ENCODE data around the gene LPCAT3. TPM values are rescaled to one million over a fixed set of nuclear protein-coding genes. Genes with fewer than 3 reads are reported as not detected.

Gene LPCAT3
- total RNA-seq, 1 experiment from 2014 or later, result 54.3 TPM

DNA sequence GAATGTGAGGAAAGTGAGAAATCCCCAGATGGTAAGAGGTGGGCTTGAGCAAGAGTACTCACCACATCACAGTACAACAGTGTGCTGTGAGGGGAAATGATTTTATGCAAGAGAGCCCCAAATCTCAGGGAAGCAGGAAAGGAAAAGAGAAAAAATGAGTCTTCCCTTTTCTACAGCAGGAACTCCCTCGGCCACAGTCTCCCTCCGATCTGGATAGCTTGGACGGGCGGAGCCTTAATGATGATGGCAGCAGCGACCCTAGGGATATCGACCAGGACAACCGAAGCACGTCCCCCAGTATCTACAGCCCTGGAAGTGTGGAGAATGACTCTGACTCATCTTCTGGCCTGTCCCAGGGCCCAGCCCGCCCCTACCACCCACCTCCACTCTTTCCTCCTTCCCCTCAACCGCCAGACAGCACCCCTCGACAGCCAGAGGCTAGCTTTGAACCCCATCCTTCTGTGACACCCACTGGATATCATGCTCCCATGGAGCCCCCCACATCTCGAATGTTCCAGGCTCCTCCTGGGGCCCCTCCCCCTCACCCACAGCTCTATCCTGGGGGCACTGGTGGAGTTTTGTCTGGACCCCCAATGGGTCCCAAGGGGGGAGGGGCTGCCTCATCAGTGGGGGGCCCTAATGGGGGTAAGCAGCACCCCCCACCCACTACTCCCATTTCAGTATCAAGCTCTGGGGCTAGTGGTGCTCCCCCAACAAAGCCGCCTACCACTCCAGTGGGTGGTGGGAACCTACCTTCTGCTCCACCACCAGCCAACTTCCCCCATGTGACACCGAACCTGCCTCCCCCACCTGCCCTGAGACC lies 82.7 kb downstream of the LPCAT3 start:
- Histone ChIP-seq H3K4me3 (ENCODE audit: low read depth in 2 of 2, low read length in 2 of 2) (no peak overlapping the region), H3K27ac (ENCODE audit: low read length) (no peak overlapping the region), H3K4me1 (ENCODE audit: control insufficient read depth, insufficient read depth, low read length) (peaks cover 35% of the 10 kb centered on the region), H3K9me3 (ENCODE audit: control insufficient read depth, insufficient read depth, low read depth, low read length) (no peaks in the 10 kb centered on the region), H3K27me3 (ENCODE audit: control insufficient read depth, insufficient read depth, low read length) (no peaks in the 10 kb centered on the region), H3K36me3 (ENCODE audit: control insufficient read depth, insufficient read depth, low read length) (peaks cover 3% of the 10 kb centered on the region; the same call in 1 of the 2 replicates)
- no peak for DNase-seq (ENCODE audit: low read depth, low spot score)
- TF ChIP-seq, protein P1, sequence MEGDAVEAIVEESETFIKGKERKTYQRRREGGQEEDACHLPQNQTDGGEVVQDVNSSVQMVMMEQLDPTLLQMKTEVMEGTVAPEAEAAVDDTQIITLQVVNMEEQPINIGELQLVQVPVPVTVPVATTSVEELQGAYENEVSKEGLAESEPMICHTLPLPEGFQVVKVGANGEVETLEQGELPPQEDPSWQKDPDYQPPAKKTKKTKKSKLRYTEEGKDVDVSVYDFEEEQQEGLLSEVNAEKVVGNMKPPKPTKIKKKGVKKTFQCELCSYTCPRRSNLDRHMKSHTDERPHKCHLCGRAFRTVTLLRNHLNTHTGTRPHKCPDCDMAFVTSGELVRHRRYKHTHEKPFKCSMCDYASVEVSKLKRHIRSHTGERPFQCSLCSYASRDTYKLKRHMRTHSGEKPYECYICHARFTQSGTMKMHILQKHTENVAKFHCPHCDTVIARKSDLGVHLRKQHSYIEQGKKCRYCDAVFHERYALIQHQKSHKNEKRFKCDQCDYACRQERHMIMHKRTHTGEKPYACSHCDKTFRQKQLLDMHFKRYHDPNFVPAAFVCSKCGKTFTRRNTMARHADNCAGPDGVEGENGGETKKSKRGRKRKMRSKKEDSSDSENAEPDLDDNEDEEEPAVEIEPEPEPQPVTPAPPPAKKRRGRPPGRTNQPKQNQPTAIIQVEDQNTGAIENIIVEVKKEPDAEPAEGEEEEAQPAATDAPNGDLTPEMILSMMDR (IDR thresholded peaks at IDR 0.05), result no peak
- TF ChIP-seq TCF7L2 (IDR thresholded peaks at IDR 0.05; ENCODE audit: low read depth, low read length), result no peak
- TF ChIP-seq POLR2AphosphoS5 (IDR thresholded peaks at IDR 0.05; ENCODE audit: low read depth, low read length), result no peak
- TF ChIP-seq, protein P2, sequence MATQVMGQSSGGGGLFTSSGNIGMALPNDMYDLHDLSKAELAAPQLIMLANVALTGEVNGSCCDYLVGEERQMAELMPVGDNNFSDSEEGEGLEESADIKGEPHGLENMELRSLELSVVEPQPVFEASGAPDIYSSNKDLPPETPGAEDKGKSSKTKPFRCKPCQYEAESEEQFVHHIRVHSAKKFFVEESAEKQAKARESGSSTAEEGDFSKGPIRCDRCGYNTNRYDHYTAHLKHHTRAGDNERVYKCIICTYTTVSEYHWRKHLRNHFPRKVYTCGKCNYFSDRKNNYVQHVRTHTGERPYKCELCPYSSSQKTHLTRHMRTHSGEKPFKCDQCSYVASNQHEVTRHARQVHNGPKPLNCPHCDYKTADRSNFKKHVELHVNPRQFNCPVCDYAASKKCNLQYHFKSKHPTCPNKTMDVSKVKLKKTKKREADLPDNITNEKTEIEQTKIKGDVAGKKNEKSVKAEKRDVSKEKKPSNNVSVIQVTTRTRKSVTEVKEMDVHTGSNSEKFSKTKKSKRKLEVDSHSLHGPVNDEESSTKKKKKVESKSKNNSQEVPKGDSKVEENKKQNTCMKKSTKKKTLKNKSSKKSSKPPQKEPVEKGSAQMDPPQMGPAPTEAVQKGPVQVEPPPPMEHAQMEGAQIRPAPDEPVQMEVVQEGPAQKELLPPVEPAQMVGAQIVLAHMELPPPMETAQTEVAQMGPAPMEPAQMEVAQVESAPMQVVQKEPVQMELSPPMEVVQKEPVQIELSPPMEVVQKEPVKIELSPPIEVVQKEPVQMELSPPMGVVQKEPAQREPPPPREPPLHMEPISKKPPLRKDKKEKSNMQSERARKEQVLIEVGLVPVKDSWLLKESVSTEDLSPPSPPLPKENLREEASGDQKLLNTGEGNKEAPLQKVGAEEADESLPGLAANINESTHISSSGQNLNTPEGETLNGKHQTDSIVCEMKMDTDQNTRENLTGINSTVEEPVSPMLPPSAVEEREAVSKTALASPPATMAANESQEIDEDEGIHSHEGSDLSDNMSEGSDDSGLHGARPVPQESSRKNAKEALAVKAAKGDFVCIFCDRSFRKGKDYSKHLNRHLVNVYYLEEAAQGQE (IDR thresholded peaks at IDR 0.05; ENCODE audit: insufficient read depth in 1 of 2, low read depth in 2 of 2, low read length in 1 of 2), result no peak
- TF ChIP-seq SIN3A (IDR thresholded peaks at IDR 0.05; ENCODE audit: borderline replicate concordance, insufficient read depth, low read depth, low read length), result no peak
- in situ Hi-C loops (cut with HindIII; ENCODE audit: low pct_unique_long_range_greater_than_20kb, low sequenced_read_pairs) (no loop called here), intact Hi-C loops (cut with micrococcal nuclease; ENCODE audit: unreplicated experiment) (no loop called here)
- ChIA-PET CTCF (no interaction called here), POLR2A (no interaction called here)
- no TSS peak for BruUV-seq (replicated peaks)
- no peak for ATAC-seq

DNA sequence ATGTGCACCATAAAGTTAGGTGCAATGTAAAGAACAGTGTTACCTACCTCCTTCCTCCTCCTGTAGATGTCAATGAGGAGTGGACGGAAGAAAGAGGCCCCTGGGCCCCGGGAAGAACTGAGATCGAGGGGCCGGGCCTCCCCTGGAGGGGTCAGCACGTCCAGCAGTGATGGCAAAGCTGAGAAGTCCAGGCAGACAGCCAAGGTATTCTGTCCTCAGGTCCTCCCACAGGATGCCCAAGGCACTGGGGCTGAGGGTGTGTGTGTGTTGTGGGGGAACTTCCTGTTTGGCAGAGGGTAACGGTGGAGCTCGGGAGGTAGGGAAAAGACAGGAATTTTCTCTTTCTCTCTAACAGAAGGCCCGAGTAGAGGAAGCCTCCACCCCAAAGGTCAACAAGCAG lies 84.2 kb downstream of the LPCAT3 start:
- Histone ChIP-seq H3K9me3 (ENCODE audit: control insufficient read depth, insufficient read depth, low read depth, low read length) (no peaks in the 10 kb centered on the region), H3K27me3 (ENCODE audit: control insufficient read depth, insufficient read depth, low read length) (no peaks in the 10 kb centered on the region), H3K36me3 (ENCODE audit: control insufficient read depth, insufficient read depth, low read length) (peaks cover 3% of the 10 kb centered on the region; the same call in 1 of the 2 replicates), H3K4me3 (ENCODE audit: low read depth in 2 of 2, low read length in 2 of 2) (no peak overlapping the region), H3K4me1 (ENCODE audit: control insufficient read depth, insufficient read depth, low read length) (peaks cover 37% of the 10 kb centered on the region), H3K27ac (ENCODE audit: low read length) (peak overlapping the region; percentile 61)
- BruUV-seq (replicated peaks), result no TSS peak
- POLR2A ChIA-PET, result interaction anchor here (0.6 to 1.1 kb wide), 3 partner anchors 10 to 64 kb away, joined by 4 to 7 read pairs (median 4); partner anchors contain the start of genes C12orf57 and RNU7-1
- intact Hi-C loops (cut with micrococcal nuclease; ENCODE audit: unreplicated experiment), result no loop called here
- no peak for TF ChIP-seq POLR2AphosphoS5 (IDR thresholded peaks at IDR 0.05; ENCODE audit: low read depth, low read length)
- TF ChIP-seq TCF7L2 (IDR thresholded peaks at IDR 0.05; ENCODE audit: low read depth, low read length), result no peak
- TF ChIP-seq, protein P1 (IDR thresholded peaks at IDR 0.05), result no peak
- TF ChIP-seq SIN3A (IDR thresholded peaks at IDR 0.05; ENCODE audit: borderline replicate concordance, insufficient read depth, low read depth, low read length), result no peak
- TF ChIP-seq, protein P2 (IDR thresholded peaks at IDR 0.05; ENCODE audit: insufficient read depth in 1 of 2, low read depth in 2 of 2, low read length in 1 of 2), result no peak
- in situ Hi-C loops (cut with HindIII; ENCODE audit: low pct_unique_long_range_greater_than_20kb, low sequenced_read_pairs), result no loop called here
- DNase-seq (ENCODE audit: low read depth, low spot score) (no peak), ATAC-seq (no peak)
- CTCF ChIA-PET, result no interaction called here

Measured in Panc1 (cell line).